Hepatocyte (in vitro differentiated cells): ENCODE results near the gene MIEF1. TPM values are rescaled to one million over a fixed set of nuclear protein-coding genes. Genes with fewer than 3 reads are reported as not detected.

ENCODE experiments used
- DNase-seq: peaks from one replicate; pipeline ENCODE4 v3.0.0-alpha.2; 2016; ENCODE audit warnings: low spot score
- H2AFZ ChIP-seq: fragments of 200-600 bp; sonication (generic); 2 replicates; pipeline ENCODE4 v1.6.0; 2016; ENCODE audit warnings: antibody characterized with exemption, mild to moderate bottlenecking
- H3K27ac ChIP-seq: fragments of 200-600 bp; sonication (generic); 2 replicates; pipeline ENCODE4 v1.5.1; 2016; ENCODE audit warnings: mild to moderate bottlenecking
- H3K27me3 ChIP-seq: fragments of 200-600 bp; sonication (generic); 2 replicates; pipeline ENCODE4 v1.6.1; 2016
- H3K36me3 ChIP-seq: fragments of 200-600 bp; sonication (generic); replicated peaks from 2 replicates; pipeline ENCODE4 v1.5.1; 2016; ENCODE audit warnings: low read depth; ENCODE audit not compliant: insufficient read depth
- H3K4me1 ChIP-seq: fragments of 200-600 bp; sonication (generic); 2 replicates; pipeline ENCODE4 v1.5.1; 2016; ENCODE audit warnings: mild to moderate bottlenecking, moderate library complexity; ENCODE audit not compliant: insufficient read depth
- H3K4me2 ChIP-seq: fragments of 200-600 bp; sonication (generic); 2 replicates; pipeline ENCODE4 v1.6.0; 2016
- H3K4me3 ChIP-seq: fragments of 200-600 bp; sonication (generic); 2 replicates; pipeline ENCODE4 v1.5.1; 2016; ENCODE audit warnings: mild to moderate bottlenecking
- H3K79me2 ChIP-seq: fragments of 200-600 bp; sonication (generic); 2 replicates; pipeline ENCODE4 v1.6.0; 2017; ENCODE audit warnings: mild to moderate bottlenecking
- H3K9me2 ChIP-seq: fragments of 200-600 bp; sonication (generic); replicated peaks from 2 replicates; pipeline ENCODE4 v1.6.0; 2017; ENCODE audit warnings: mild to moderate bottlenecking; ENCODE audit not compliant: insufficient read depth
- H3K9me3 ChIP-seq: fragments of 200-600 bp; sonication (generic); 2 replicates; pipeline ENCODE4 v1.5.1; 2016; ENCODE audit warnings: low read depth, mild to moderate bottlenecking
- H4K20me1 ChIP-seq: fragments of 200-600 bp; sonication (generic); 2 replicates; pipeline ENCODE4 v1.6.0; 2016; ENCODE audit warnings: mild to moderate bottlenecking; ENCODE audit not compliant: insufficient read depth, poor library complexity, severe bottlenecking
- CTCF ChIP-seq: fragments of 200-600 bp; sonication (generic); IDR thresholded peaks from 2 replicates; pipeline ENCODE4 v1.5.1; 2016; ENCODE audit warnings: antibody characterized with exemption, mild to moderate bottlenecking; ENCODE audit not compliant: poor library complexity
- EZH2 ChIP-seq: fragments of 200-600 bp; sonication (generic); IDR thresholded peaks from 2 replicates; pipeline ENCODE4 v1.6.1; 2016; ENCODE audit warnings: antibody characterized with exemption, mild to moderate bottlenecking, borderline replicate concordance
- EZH2phosphoT487 ChIP-seq: fragments of 200-600 bp; sonication (generic); IDR thresholded peaks from one replicate; pipeline ENCODE4 v1.6.1; 2018; ENCODE audit warnings: antibody characterized with exemption, mild to moderate bottlenecking, low read depth, moderate library complexity; ENCODE audit not compliant: unreplicated experiment, severe bottlenecking
- WGBS: methylation state at CpG from one replicate; pipeline ENCODE4 v1.1.6; 2016; ENCODE audit warnings: low lambda C conversion rate; ENCODE audit errors: missing lambda C conversion rate; 5-methylcytosine and 5-hydroxymethylcytosine counted together
- polyA plus RNA-seq: library from polyadenylated mRNA; unstranded; fragments of >200 nt; fragmentation: Nextera tagmentation; extraction: Ambion mirVana; gene quantifications from 2 replicates; pipeline ENCODE4 v1.2.1, GENCODE V29; 2016
- total RNA-seq: library from RNA; depleted of rRNA; stranded (reverse); fragments of >200 nt; gene quantifications from 2 replicates; pipeline ENCODE4 v1.2.3, GENCODE V29; 2014

The MIEF1 gene
- total and polyA plus RNA-seq, 2 experiments from 2014 or later, result 22.2 to 31.8 TPM

DNA sequence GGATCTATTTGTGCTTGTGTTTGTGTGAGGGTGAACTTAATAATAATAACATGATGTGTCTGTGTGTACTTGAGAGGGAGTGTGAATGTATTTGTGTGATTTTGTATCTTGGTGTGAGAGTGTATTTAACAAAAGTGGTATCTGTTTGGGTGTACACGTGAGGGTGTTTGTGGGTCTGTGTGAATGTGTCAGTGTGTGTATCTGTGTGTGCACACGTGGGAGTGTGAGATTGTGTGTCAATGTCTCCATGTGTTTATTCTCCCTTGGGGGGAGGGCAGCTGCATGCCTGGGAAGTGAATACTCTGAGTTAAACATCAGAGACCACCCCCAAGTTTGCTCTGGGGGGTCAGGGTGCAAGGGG, 45.5 kb downstream of the MIEF1 start:
- 39% methylated on average over 2 of the region's 2 CpGs for WGBS
- H3K36me3 ChIP-seq, result no peaks in the 10 kb centered on the region
- no peak for DNase-seq
- H3K9me2 ChIP-seq, result no peaks in the 10 kb centered on the region
- no peak overlapping the region for H2AFZ ChIP-seq
- peaks cover 15% of the 10 kb centered on the region for H3K27me3 ChIP-seq
- no peak for TF ChIP-seq EZH2
- no peak for TF ChIP-seq EZH2phosphoT487
- no peak for TF ChIP-seq CTCF
- H3K9me3 ChIP-seq, result no peaks in the 10 kb centered on the region
- no peak overlapping the region for H3K27ac ChIP-seq
- H4K20me1 ChIP-seq, result no peaks in the 10 kb centered on the region
- no peak overlapping the region for H3K4me3 ChIP-seq
- H3K79me2 ChIP-seq, result no peaks in the 10 kb centered on the region
- H3K4me2 ChIP-seq, result no peak overlapping the region
- H3K4me1 ChIP-seq, result no peaks in the 10 kb centered on the region

GRCh38 chr22:39553429-39553828, 51.3 kb downstream of the MIEF1 start:
- Histone ChIP-seq H3K79me2 (no peaks in the 10 kb centered on the region), H3K4me2 (no peak overlapping the region), H3K27ac (no peak overlapping the region), H4K20me1 (no peaks in the 10 kb centered on the region), H3K4me1 (peaks cover 10% of the 10 kb centered on the region), H3K36me3 (no peaks in the 10 kb centered on the region), H3K4me3 (no peak overlapping the region), H3K9me3 (no peaks in the 10 kb centered on the region), H2AFZ (no peak overlapping the region), H3K9me2 (no peaks in the 10 kb centered on the region), H3K27me3 (peaks cover 42% of the 10 kb centered on the region)
- 95% methylated on average over 2 of the region's 3 CpGs for WGBS
- TF ChIP-seq CTCF, result no peak
- TF ChIP-seq EZH2, result no peak
- TF ChIP-seq EZH2phosphoT487, result no peak
- DNase-seq, result no peak

DNA sequence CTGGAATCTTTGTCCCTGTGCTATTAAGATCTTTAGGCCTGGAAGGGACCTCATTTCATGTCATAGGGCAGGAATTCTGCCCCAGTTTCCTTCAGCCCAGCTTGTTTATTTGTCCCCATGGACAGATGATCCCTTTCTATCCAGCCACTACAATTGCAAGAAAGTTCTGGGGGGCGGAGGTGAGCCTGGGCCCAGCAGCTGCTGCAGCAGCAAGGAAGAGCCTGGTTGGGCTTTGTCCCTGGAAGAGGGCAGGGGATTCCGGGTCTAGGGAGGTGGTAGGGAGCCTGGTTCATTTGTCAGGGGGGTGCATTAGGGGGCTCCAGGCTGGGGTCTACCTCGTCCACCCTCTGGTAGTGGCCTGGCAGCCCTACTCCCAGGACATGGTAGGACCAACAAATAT, 52.1 kb downstream of the MIEF1 start:
- Histone ChIP-seq H3K36me3 (no peaks in the 10 kb centered on the region), H3K79me2 (no peaks in the 10 kb centered on the region), H2AFZ (no peak overlapping the region), H4K20me1 (no peaks in the 10 kb centered on the region), H3K4me3 (no peak overlapping the region), H3K27ac (no peak overlapping the region), H3K9me3 (no peaks in the 10 kb centered on the region), H3K9me2 (no peaks in the 10 kb centered on the region), H3K4me1 (peaks cover 11% of the 10 kb centered on the region), H3K4me2 (no peak overlapping the region), H3K27me3 (peaks cover 46% of the 10 kb centered on the region)
- TF ChIP-seq EZH2phosphoT487 (no peak), CTCF (no peak), EZH2 (no peak)
- no peak for DNase-seq
- WGBS, result 65% methylated on average over 3 of the region's 3 CpGs
